GM12873 (cell line): ENCODE data around the gene FDPS.

Source experiments
- CTCF ChIP-seq: IDR thresholded peaks from 2 replicates; pipeline ENCODE4 v1.5.1; 2012; ENCODE audit warnings: low read depth, mild to moderate bottlenecking, moderate library complexity, low read length, control low read depth; ENCODE audit not compliant: insufficient read depth; ENCODE audit errors: missing control alignments

The FDPS gene

DNA sequence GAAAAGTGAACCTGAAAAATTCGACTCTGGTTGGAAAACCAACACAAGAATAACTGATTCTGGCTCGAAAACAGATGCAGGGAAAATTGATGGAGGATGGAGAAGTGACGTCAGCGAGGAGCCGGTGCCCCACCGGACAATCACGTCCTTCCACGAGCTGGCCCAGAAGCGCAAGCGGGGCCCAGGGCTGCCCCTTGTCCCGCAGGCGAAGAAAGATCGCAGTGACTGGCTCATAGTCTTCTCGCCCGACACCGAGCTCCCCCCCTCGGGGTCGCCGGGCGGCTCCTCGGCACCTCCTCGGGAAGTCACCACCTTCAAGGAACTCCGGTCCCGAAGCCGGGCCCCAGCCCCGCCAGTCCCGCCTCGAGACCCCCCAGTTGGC lies 13.9 kb downstream of the FDPS start:
- TF ChIP-seq CTCF, result no peak

DNA sequence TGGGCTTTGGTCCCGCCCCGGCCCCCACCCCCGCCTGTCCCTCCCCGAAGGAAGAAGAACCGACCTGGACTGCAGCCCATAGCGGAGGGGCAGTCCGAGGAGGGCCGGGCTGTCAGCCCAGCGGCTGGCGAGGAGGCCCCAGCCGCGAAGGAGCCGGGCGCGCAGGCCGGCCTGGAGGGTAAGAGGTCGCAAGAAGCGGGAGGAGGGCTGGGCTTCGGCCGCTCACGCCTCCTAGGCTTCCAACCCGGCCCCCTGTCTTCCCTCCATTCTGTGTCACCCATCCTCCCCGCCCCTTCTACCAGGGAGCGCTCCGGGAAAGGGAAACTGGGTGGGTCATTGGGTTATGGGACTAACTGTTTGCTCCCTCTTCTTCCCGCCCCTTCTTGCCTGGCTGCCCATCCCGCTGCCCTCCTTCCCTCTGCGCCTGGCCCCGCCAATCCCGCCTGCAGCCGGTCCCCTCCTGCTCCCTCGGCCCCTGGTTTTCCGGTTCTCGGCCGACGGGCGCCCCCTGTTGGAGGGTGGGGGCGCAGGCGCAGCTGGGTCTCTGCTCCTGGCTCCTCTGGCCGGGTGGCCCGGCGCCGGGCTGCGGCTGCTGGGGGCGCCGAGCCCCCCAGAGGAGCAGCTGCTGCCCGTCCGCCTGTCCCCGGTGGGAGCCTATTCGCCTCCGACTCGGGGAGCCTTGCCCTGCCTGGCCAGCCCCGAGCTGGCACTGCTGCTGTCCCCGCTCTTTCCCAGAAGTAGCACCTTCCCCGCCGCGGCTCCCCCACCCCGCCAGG lies 14.5 kb downstream of the FDPS start:
- TF ChIP-seq CTCF, result peak; percentile 90

GRCh38 chr1:155323729-155324036 lies 15.0 kb downstream of the FDPS start:
- TF ChIP-seq CTCF, result no peak

- TF ChIP-seq CTCF, result no peak
These were observed 15.5 kb downstream of the FDPS start for GRCh38 chr1:155324037-155324716.

DNA sequence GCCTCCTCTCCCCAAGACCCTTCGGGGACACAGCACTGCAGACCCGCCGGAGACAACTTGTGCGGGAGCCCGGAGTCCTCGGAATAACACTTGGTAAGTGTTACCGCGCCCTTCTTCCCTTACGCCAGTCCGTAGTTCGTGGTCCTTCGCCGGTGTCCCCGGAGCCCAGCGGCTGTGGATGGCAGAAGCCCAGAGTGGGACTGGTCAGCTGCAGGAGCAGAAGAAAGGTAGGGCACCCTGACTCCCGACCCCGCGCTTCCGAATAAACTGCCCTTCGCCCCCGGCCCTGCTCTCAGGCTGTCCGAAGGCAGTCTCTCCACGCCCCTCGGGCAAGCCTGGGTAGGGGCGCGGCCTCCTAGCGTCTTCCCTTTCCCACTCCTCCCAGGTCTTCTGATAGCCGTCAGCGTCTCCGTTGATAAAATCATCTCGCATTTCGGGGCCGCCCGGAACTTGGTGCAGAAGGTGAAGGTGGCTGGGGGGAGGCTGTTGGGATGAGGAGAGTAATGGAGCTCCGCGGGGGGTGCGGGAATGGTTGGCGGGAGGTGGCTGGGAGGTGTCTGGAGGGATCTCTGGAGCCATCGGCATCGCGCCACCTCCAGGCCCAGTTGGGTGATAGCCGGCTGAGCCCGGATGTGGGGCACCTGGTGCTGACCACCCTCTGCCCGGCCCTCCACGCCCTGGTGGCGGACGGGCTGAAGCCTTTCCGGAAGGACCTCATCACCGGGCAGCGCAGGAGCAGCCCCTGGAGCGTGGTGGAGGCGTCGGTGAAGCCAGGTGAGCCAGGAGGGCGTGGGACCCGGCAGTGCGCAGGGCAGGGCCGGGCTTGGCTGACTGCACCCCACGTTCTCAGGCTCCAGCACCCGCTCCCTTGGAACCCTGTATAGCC lies 16.3 kb downstream of the FDPS start:
- peak; percentile 55 for TF ChIP-seq CTCF

GRCh38 chr1:155325603-155325893 lies 16.9 kb downstream of the FDPS start:
- TF ChIP-seq CTCF, result no peak

DNA sequence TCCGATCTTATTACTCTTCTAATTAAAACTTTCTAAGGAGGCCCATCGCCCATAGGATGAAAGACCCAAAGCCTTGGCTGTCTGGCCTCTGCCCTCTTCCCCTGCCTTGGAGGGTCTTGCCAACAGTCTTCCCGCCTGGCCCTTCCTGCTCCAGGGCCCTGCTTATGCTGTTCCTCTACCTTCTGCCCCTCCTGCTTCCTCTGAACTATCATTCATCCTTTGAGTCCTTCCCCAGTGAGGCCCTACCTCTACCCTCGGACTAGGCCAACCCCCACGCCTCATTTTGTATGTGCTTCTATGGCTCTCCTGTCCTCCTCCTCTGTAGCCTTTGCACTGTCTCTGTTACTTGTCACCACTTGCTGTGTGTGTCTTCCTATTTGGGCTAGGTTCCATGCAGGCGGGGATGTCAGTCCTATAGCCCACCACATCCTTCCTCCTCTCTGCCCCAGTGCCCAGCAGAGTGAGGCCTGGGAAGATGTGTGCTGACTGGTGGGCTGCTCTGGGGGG lies 17.4 kb downstream of the FDPS start:
- no peak for TF ChIP-seq CTCF
